ENCODE measurements around the gene CLASP1. TPM values are rescaled to one million over a fixed set of nuclear protein-coding genes. Genes with fewer than 3 reads are reported as not detected.

CLASP1 gene
- total RNA-seq, 2 experiments from 2014 or later: 62.3 to 76.1 TPM

GRCh38 chr2:121409388-121409787 is 239.9 kb downstream of the CLASP1 start:
- DNase-seq (no peak), ATAC-seq (no peak)
- no peaks in the 10 kb centered on the region for H3K9me3 Mint-ChIP-seq (ENCODE audit: low read depth)
- H3K27me3 Mint-ChIP-seq: no peaks in the 10 kb centered on the region
- no peak overlapping the region for H3K27ac Mint-ChIP-seq
- CTCF ChIA-PET: no interaction called here
- H3K4me3 Mint-ChIP-seq: no peak overlapping the region
- no peaks in the 10 kb centered on the region for H3K4me1 Mint-ChIP-seq
- peaks cover 23% of the 10 kb centered on the region for H3K36me3 Mint-ChIP-seq

GRCh38 chr2:121408641-121409040 is 240.6 kb downstream of the CLASP1 start:
- peaks cover 23% of the 10 kb centered on the region for H3K36me3 Mint-ChIP-seq
- DNase-seq (no peak), ATAC-seq (no peak)
- no peak overlapping the region for H3K27ac Mint-ChIP-seq
- CTCF ChIA-PET: no interaction called here
- no peaks in the 10 kb centered on the region for H3K4me1 Mint-ChIP-seq
- no peak overlapping the region for H3K4me3 Mint-ChIP-seq
- H3K27me3 Mint-ChIP-seq: no peaks in the 10 kb centered on the region
- H3K9me3 Mint-ChIP-seq (ENCODE audit: low read depth): no peaks in the 10 kb centered on the region

GRCh38 chr2:121405233-121405632 is 244.0 kb downstream of the CLASP1 start:
- Mint-ChIP-seq H3K27me3 (no peaks in the 10 kb centered on the region), H3K9me3 (ENCODE audit: low read depth) (no peaks in the 10 kb centered on the region), H3K4me1 (no peaks in the 10 kb centered on the region), H3K4me3 (no peak overlapping the region), H3K36me3 (peaks cover 27% of the 10 kb centered on the region), H3K27ac (no peak overlapping the region)
- ATAC-seq: no peak
- CTCF ChIA-PET: no interaction called here
- DNase-seq: no peak

GRCh38 chr2:121400201-121400600 is 249.1 kb downstream of the CLASP1 start:
- Mint-ChIP-seq H3K9me3 (ENCODE audit: low read depth) (no peaks in the 10 kb centered on the region), H3K4me3 (no peak overlapping the region), H3K27me3 (no peaks in the 10 kb centered on the region), H3K4me1 (no peaks in the 10 kb centered on the region), H3K27ac (no peak overlapping the region), H3K36me3 (peaks cover 15% of the 10 kb centered on the region)
- CTCF ChIA-PET: interaction anchor here (0.7 to 1.3 kb wide), 2 partner anchors 13 to 14 kb away, joined by 3 read pairs; no protein-coding TSS in a partner anchor
- ATAC-seq (no peak), DNase-seq (no peak)

- ATAC-seq (no peak), DNase-seq (no peak)
- Mint-ChIP-seq H3K9me3 (ENCODE audit: low read depth) (no peaks in the 10 kb centered on the region), H3K36me3 (peaks cover 17% of the 10 kb centered on the region), H3K27ac (no peak overlapping the region), H3K4me1 (no peaks in the 10 kb centered on the region), H3K4me3 (no peak overlapping the region), H3K27me3 (no peaks in the 10 kb centered on the region)
- CTCF ChIA-PET: interaction anchor here (1.3 kb wide), 1 partner anchor 12 kb away, joined by 3 read pairs; no protein-coding TSS in a partner anchor
Observed at GRCh38 chr2:121398853-121399252, 250.4 kb downstream of the CLASP1 start.

- CTCF ChIA-PET: interaction anchor here (1.4 kb wide), 1 partner anchor 39 kb away, joined by 3 read pairs; no protein-coding TSS in a partner anchor
- H3K4me3 Mint-ChIP-seq: no peak overlapping the region
- no peak for ATAC-seq
- no peaks in the 10 kb centered on the region for H3K9me3 Mint-ChIP-seq (ENCODE audit: low read depth)
- no peak overlapping the region for H3K27ac Mint-ChIP-seq
- no peaks in the 10 kb centered on the region for H3K27me3 Mint-ChIP-seq
- H3K4me1 Mint-ChIP-seq: peaks cover 7% of the 10 kb centered on the region
- H3K36me3 Mint-ChIP-seq: peaks cover 17% of the 10 kb centered on the region
- no peak for DNase-seq
Observed at GRCh38 chr2:121390082-121390692, 259.1 kb downstream of the CLASP1 start.

GRCh38 chr2:121388371-121388770 is 260.9 kb downstream of the CLASP1 start:
- DNase-seq (no peak), ATAC-seq (no peak)
- peaks cover 17% of the 10 kb centered on the region for H3K36me3 Mint-ChIP-seq
- H3K27me3 Mint-ChIP-seq: no peaks in the 10 kb centered on the region
- no peaks in the 10 kb centered on the region for H3K9me3 Mint-ChIP-seq (ENCODE audit: low read depth)
- CTCF ChIA-PET: interaction anchor here (1.1 kb wide), 1 partner anchor 9 kb away, joined by 4 read pairs; no protein-coding TSS in a partner anchor
- no peak overlapping the region for H3K4me3 Mint-ChIP-seq
- no peak overlapping the region for H3K27ac Mint-ChIP-seq
- H3K4me1 Mint-ChIP-seq: peaks cover 7% of the 10 kb centered on the region

GRCh38 chr2:121387591-121388325 is 261.5 kb downstream of the CLASP1 start:
- CTCF ChIA-PET: interaction anchor here (1.1 kb wide), 1 partner anchor 9 kb away, joined by 4 read pairs; no protein-coding TSS in a partner anchor

GRCh38 chr2:121386707-121387106 is 262.6 kb downstream of the CLASP1 start:
- H3K9me3 Mint-ChIP-seq (ENCODE audit: low read depth): no peaks in the 10 kb centered on the region
- no peak for ATAC-seq
- CTCF ChIA-PET: interaction anchor here (0.7 kb wide), 1 partner anchor 13 kb away, joined by 3 read pairs; no protein-coding TSS in a partner anchor
- H3K4me1 Mint-ChIP-seq: peaks cover 16% of the 10 kb centered on the region
- no peak for DNase-seq
- H3K4me3 Mint-ChIP-seq: no peak overlapping the region
- H3K27me3 Mint-ChIP-seq: no peaks in the 10 kb centered on the region
- no peak overlapping the region for H3K27ac Mint-ChIP-seq
- H3K36me3 Mint-ChIP-seq: peaks cover 32% of the 10 kb centered on the region

More at GRCh38 chr2:121387591-121388325, 261.5 kb downstream of the CLASP1 start:
- H3K4me3 Mint-ChIP-seq: no peak overlapping the region
- no peaks in the 10 kb centered on the region for H3K27me3 Mint-ChIP-seq
- H3K27ac Mint-ChIP-seq: no peak overlapping the region
- H3K36me3 Mint-ChIP-seq: peaks cover 24% of the 10 kb centered on the region
- H3K9me3 Mint-ChIP-seq (ENCODE audit: low read depth): no peaks in the 10 kb centered on the region
- no peak for ATAC-seq
- no peak for DNase-seq
- H3K4me1 Mint-ChIP-seq: peaks cover 7% of the 10 kb centered on the region

GRCh38 chr2:121386102-121386501 is 263.2 kb downstream of the CLASP1 start:
- no peak for ATAC-seq
- H3K27ac Mint-ChIP-seq: no peak overlapping the region
- H3K4me1 Mint-ChIP-seq: peaks cover 18% of the 10 kb centered on the region
- H3K27me3 Mint-ChIP-seq: no peaks in the 10 kb centered on the region
- H3K4me3 Mint-ChIP-seq: no peak overlapping the region
- no peaks in the 10 kb centered on the region for H3K9me3 Mint-ChIP-seq (ENCODE audit: low read depth)
- DNase-seq: no peak
- H3K36me3 Mint-ChIP-seq: peaks cover 32% of the 10 kb centered on the region
- CTCF ChIA-PET: no interaction called here

- peaks cover 18% of the 10 kb centered on the region for H3K4me1 Mint-ChIP-seq
- H3K36me3 Mint-ChIP-seq: peaks cover 40% of the 10 kb centered on the region
- H3K4me3 Mint-ChIP-seq: no peak overlapping the region
- ATAC-seq (no peak), DNase-seq (no peak)
- CTCF ChIA-PET: no interaction called here
- no peaks in the 10 kb centered on the region for H3K9me3 Mint-ChIP-seq (ENCODE audit: low read depth)
- H3K27ac Mint-ChIP-seq: peak overlapping the region; percentile 1
- no peaks in the 10 kb centered on the region for H3K27me3 Mint-ChIP-seq
Observed at GRCh38 chr2:121382744-121383143, 266.5 kb downstream of the CLASP1 start.

- Mint-ChIP-seq H3K4me3 (no peak overlapping the region), H3K27me3 (no peaks in the 10 kb centered on the region), H3K27ac (no peak overlapping the region), H3K4me1 (peaks cover 11% of the 10 kb centered on the region), H3K9me3 (ENCODE audit: low read depth) (no peaks in the 10 kb centered on the region), H3K36me3 (peaks cover 47% of the 10 kb centered on the region)
- ATAC-seq (no peak), DNase-seq (no peak)
- CTCF ChIA-PET: no interaction called here
Observed at GRCh38 chr2:121377646-121378045, 271.6 kb downstream of the CLASP1 start.

- peaks cover 2% of the 10 kb centered on the region for H3K4me1 Mint-ChIP-seq
- peaks cover 44% of the 10 kb centered on the region for H3K36me3 Mint-ChIP-seq
- no peak for DNase-seq
- H3K4me3 Mint-ChIP-seq: no peak overlapping the region
- H3K27ac Mint-ChIP-seq: no peak overlapping the region
- no peak for ATAC-seq
- H3K27me3 Mint-ChIP-seq: no peaks in the 10 kb centered on the region
- CTCF ChIA-PET: interaction anchor here (1.4 to 1.5 kb wide), 2 partner anchors 8 to 292 kb away, joined by 3 to 4 read pairs; no protein-coding TSS in a partner anchor
- H3K9me3 Mint-ChIP-seq (ENCODE audit: low read depth): no peaks in the 10 kb centered on the region
Observed at GRCh38 chr2:121376535-121377250, 272.6 kb downstream of the CLASP1 start.
